Pancreas (tissue), 10 donors: ENCODE measurements around the gene RTCB. TPM values are rescaled to one million over a fixed set of nuclear protein-coding genes. Genes with fewer than 3 reads are reported as not detected.

Experiments used
- ATAC-seq, 4 donors: fragments of 200-7000 bp; cut with Tn5 transposase; one replicate each; pipeline versions ENCODE4 v1.8.0 to v1.9.1; 2020; ENCODE audit warnings: mild to moderate bottlenecking in 4 of 4, moderate library complexity in 4 of 4
- DNase-seq, 6 donors: peaks; one replicate each; pipeline ENCODE4 v3.0.0-alpha.2; 2020
- FAIRE-seq: peaks from 2 replicates; lab custom pipeline; 2012; peaks lifted over from hg19 to GRCh38; lab: Jason Lieb, UNC
- H3K27ac ChIP-seq, 4 donors: fragments of 200-600 bp; sonication (generic); 1 replicate in 3 of 4; 2 replicates in 1 of 4; pipeline versions ENCODE4 v1.5.0 to v1.8.0; 2020
- H3K27me3 ChIP-seq, 4 donors: fragments of 200-600 bp; one replicate each; pipeline ENCODE4 v1.8.0; 2021
- H3K36me3 ChIP-seq, 3 donors: fragments of 200-600 bp; sonication (generic) in 1 of 3; one replicate each; pipeline versions ENCODE4 v1.5.0 to v1.8.0; 2020 to 2021
- H3K4me1 ChIP-seq, 3 donors: fragments of 200-600 bp; one replicate each; pipeline ENCODE4 v1.8.0; 2021
- H3K4me3 ChIP-seq, 4 donors: fragments of 200-600 bp; sonication (generic) in 2 of 4; one replicate each; pipeline versions ENCODE4 v1.5.0 to v1.8.0; 2020 to 2021
- H3K9me3 ChIP-seq, 4 donors: fragments of 200-600 bp; one replicate each; pipeline ENCODE4 v1.8.0; 2021
- WGBS, 2 donors: extraction: QIAGEN DNeasy Blood & Tissue Kit; methylation state at CpG; one replicate each; pipeline ENCODE4 v1.1.7; 2013; 5-methylcytosine and 5-hydroxymethylcytosine counted together
- intact Hi-C, 3 donors: fragments of 100-400 bp; cut with DNase I; formaldehyde crosslinking; loops; one replicate each; pipeline versions ENCODE4 v1.11.1 to v1.14.2; 2022
- polyA plus RNA-seq, 2 donors: library from polyadenylated mRNA; stranded (reverse); fragments of 200-250 nt; gene quantifications; one replicate each; pipeline ENCODE4 v1.2.3, GENCODE V29; 2013
- total RNA-seq, 6 donors: library from RNA; stranded (reverse); fragmentation: NEBNext Ultra II Directional in 4 of 6; extraction: Animal tissue kit (Norgen Biotek cat#: 25700) in 4 of 6; gene quantifications; one replicate each; pipeline versions ENCODE4 v1.2.1 to v1.2.4, GENCODE V29; 2021 to 2023
- TF ChIP-seq, protein P1 (sequence below), 4 donors: fragments of 200-600 bp; sonication (generic) in 3 of 4; IDR thresholded peaks; one replicate each; pipeline versions ENCODE4 v1.5.0 to v1.8.0; 2021; ENCODE audit warnings: antibody characterized with exemption in 4 of 4
- donor health status: healthy with polysubstance abuse.
- donor health status: DM: no; HTN: no; CAD: no; lungs with moderate emphysema.
- donor health status: DM: no; HTN: no; CAD: no.
- donor health status: control.
- donor health status: control.
- donor health status: Bipolar disorder and iron deficiency.
- donor health status: DM: yes; HTN: yes; CAD: no.
- donor health status: DM: no; HTN: no; CAD: no.
- donor health status: DM: no; HTN: no; CAD: no.
- donor health status: DM: yes; HTN: yes; CAD: no.

RTCB gene
- total and polyA plus RNA-seq, 8 donors = 15.1 to 42.6 (median 30.6) TPM

DNA sequence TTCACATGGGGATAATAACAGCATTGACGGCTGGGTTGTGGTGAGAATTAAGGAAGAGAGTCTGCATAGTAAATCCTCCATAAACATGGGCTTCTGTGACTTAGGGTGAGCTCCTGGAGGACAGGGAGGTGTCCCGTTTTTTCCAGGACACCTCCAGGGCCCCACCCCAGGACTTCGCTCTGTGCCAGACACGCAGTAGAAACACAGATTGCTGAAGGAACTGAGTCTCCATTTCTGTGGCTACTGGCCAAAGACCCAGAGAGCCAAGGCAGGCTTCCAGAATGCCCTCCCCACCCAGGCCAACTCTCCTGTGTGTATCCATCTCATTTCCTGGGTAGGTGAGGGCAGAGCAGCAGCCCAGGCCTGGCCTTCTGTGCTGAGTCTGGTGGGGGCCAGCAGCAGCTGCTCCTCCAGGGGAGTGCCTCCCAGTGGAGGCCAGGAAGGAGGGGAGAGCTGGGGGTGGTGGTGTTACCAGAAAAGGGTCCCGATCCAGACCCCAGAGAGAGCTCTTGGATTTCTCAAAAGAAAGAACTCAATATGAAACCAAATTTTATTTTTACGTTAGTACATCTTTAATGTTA lies 63.9 kb downstream of the RTCB start:
- no peaks in the 10 kb centered on the region for H3K9me3 ChIP-seq
- DNase-seq (no peak), FAIRE-seq (no peak), ATAC-seq (no peak)
- no peaks in the 10 kb centered on the region for H3K4me1 ChIP-seq
- intact Hi-C loops = no loop called here
- TF ChIP-seq, protein P1, sequence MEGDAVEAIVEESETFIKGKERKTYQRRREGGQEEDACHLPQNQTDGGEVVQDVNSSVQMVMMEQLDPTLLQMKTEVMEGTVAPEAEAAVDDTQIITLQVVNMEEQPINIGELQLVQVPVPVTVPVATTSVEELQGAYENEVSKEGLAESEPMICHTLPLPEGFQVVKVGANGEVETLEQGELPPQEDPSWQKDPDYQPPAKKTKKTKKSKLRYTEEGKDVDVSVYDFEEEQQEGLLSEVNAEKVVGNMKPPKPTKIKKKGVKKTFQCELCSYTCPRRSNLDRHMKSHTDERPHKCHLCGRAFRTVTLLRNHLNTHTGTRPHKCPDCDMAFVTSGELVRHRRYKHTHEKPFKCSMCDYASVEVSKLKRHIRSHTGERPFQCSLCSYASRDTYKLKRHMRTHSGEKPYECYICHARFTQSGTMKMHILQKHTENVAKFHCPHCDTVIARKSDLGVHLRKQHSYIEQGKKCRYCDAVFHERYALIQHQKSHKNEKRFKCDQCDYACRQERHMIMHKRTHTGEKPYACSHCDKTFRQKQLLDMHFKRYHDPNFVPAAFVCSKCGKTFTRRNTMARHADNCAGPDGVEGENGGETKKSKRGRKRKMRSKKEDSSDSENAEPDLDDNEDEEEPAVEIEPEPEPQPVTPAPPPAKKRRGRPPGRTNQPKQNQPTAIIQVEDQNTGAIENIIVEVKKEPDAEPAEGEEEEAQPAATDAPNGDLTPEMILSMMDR (IDR thresholded peaks at IDR 0.05) = no peak
- no peak overlapping the region for H3K4me3 ChIP-seq
- no peaks in the 10 kb centered on the region for H3K36me3 ChIP-seq
- no peak overlapping the region for H3K27ac ChIP-seq
- H3K27me3 ChIP-seq = peaks cover 0 to 4% (median 2%) of the 10 kb centered on the region in 4 donors
- 68 to 79% methylated on average over 6 of the region's 6 CpGs for WGBS, 2 donors

DNA sequence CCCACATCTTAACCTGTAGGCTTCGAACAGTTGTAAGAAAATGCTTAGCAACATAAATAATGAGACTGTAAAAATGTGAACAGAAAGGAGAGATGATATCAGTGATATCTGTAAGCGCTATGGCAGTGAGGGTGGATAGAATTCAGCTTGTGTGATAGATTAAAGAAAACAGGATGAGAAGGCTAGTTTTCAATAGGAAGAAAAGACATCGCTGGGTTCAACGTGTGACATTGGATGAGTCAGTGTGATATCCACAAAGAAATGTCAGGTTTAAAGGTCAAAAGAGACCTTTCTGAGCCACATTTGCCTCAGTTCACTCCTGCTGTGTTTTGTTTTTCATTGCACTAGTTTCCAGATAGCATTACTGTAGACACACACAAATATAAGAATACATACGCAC lies 68.1 kb downstream of the RTCB start:
- Histone ChIP-seq H3K4me1 (no peaks in the 10 kb centered on the region), H3K27ac (no peak overlapping the region), H3K36me3 (no peaks in the 10 kb centered on the region), H3K4me3 (no peak overlapping the region), H3K9me3 (no peaks in the 10 kb centered on the region), H3K27me3 (peaks cover 0 to 9% (median 2%) of the 10 kb centered on the region in 4 donors)
- no peak for FAIRE-seq
- intact Hi-C loops = no loop called here
- 52 to 70% methylated on average over 5 of the region's 5 CpGs for WGBS, 2 donors
- TF ChIP-seq, protein P1 (IDR thresholded peaks at IDR 0.05) = no peak
- DNase-seq = no peak
- ATAC-seq = no peak

DNA sequence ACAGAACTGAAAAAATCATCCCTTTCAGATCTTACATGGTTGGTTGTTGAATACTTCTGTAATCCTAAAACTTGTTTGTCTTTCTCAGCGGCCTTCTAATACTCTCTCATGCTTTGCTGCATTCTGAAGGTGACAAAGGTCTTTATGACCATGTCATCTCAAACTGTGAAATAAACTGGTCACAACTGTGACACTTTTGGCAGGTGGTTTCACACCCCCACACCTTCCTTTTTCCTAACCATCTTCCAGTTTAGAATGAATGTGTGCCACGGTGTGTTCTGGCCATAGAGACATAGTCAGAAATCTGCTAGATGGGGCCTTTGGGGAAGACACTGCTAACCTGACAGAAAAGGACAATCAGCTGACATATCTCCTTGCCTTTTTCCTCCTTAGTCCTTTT lies 69.1 kb downstream of the RTCB start:
- WGBS, 2 donors = 76% methylated on average over 2 of the region's 2 CpGs
- intact Hi-C loops = no loop called here
- DNase-seq = no peak
- H3K27ac ChIP-seq = no peak overlapping the region
- H3K9me3 ChIP-seq = no peaks in the 10 kb centered on the region
- TF ChIP-seq, protein P1 (IDR thresholded peaks at IDR 0.05) = no peak
- H3K27me3 ChIP-seq = peaks cover 0 to 9% (median 2%) of the 10 kb centered on the region in 4 donors
- no peak for FAIRE-seq
- no peaks in the 10 kb centered on the region for H3K36me3 ChIP-seq
- no peaks in the 10 kb centered on the region for H3K4me1 ChIP-seq
- no peak for ATAC-seq
- no peak overlapping the region for H3K4me3 ChIP-seq

DNA sequence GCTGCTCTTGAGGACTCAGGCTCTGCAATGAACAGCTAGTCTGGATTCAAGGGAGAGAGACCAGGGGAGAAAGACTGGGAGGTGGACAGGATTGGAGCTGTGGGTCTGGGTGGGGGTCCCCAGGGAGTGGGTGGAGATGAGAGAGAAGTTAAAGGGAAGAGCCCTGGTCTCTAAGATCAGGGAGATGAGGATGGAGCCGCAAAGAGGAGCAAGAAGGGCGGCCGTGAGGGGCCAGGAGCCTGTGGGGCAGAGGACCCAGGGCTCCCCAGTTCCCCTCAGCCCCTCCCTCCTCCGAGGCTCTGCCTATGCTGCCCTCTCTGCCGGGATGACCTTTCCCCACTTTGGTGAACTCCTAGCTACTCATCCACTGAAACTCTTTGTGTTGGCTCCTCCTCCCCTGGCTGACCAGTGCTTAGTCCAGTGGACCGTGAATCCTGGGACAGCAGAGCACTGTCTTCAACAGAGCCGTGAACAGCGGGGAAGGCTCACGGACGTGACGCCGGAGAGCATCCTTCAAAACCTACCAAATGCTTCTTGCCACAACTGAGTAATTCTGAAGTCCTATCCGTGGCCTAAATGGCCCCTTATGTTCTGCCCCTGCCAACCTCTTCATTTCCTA lies 70.8 kb downstream of the RTCB start:
- Histone ChIP-seq H3K4me1 (no peaks in the 10 kb centered on the region), H3K4me3 (no peak overlapping the region), H3K9me3 (no peaks in the 10 kb centered on the region), H3K27me3 (peaks cover 0 to 9% (median 2%) of the 10 kb centered on the region in 4 donors), H3K27ac (no peak overlapping the region), H3K36me3 (no peaks in the 10 kb centered on the region)
- ATAC-seq = no peak
- TF ChIP-seq, protein P1 (IDR thresholded peaks at IDR 0.05) = no peak
- intact Hi-C loops = no loop called here
- DNase-seq = no peak
- no peak for FAIRE-seq
- 54 to 80% methylated on average over 11 to 13 of the region's 13 CpGs for WGBS, 2 donors

DNA sequence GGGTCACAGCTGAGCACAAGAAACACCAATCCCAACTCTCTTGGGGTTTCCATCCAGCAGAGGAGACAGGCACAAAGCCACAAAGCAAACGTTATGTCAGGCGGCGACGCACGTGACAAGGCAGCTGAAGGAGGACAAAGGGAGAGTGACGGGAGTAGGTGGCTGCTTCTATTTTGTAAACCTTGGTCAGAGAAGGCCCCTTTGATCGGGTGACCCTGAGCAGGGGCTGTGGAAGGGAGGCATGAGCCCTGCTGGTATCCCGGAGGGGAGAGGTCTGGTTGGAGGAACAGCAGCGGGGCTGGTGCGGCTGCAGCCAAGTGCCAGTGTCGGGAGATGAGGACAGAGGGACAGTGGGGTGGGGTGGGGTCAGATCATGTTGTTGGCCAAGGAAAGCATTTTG lies 71.6 kb downstream of the RTCB start:
- Histone ChIP-seq H3K4me3 (no peak overlapping the region), H3K27me3 (peaks cover 0 to 7% (median 0%) of the 10 kb centered on the region in 4 donors), H3K9me3 (no peaks in the 10 kb centered on the region), H3K4me1 (no peaks in the 10 kb centered on the region), H3K27ac (no peak overlapping the region), H3K36me3 (no peaks in the 10 kb centered on the region)
- WGBS, 2 donors = 39 to 54% methylated on average over 11 of the region's 11 CpGs
- TF ChIP-seq, protein P1 (IDR thresholded peaks at IDR 0.05) = no peak
- ATAC-seq = no peak
- FAIRE-seq = no peak
- DNase-seq = no peak
- intact Hi-C loops = no loop called here
